Epidermal melanocyte (primary cell): ENCODE data around the gene GBX1.

Source experiments
- DNase-seq: peaks from one replicate; pipeline ENCODE4 v3.0.0; 2011; ENCODE audit warnings: low spot score; ENCODE audit not compliant: insufficient read length

The GBX1 gene

DNA sequence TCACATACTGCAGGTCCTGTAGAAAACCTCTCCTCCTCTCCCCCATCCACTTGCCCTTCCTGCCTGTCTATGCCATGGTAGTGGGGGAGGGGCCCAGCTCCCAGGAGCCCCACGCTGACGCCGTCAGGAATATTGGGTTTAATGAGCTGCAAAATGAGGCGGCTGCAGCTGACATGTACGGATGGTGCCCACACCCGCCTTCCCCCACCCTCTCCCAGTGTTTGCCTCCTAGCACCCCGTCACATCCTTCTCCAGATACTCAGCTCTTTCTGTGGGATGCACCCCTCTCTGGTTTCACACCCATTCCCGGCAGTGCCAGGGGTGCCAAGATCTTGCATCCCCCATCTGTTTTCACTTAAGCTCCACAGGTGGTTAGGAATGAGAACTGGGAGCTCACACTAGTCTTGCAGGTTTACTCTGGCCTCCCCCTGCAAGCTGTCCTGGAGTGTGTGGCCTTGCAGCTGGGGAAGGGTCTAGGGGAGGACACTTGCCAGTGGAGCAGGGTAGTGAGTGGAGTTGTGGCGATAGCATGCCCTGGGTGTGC lies 26.1 kb downstream of the GBX1 start:
- no peak for DNase-seq

DNA sequence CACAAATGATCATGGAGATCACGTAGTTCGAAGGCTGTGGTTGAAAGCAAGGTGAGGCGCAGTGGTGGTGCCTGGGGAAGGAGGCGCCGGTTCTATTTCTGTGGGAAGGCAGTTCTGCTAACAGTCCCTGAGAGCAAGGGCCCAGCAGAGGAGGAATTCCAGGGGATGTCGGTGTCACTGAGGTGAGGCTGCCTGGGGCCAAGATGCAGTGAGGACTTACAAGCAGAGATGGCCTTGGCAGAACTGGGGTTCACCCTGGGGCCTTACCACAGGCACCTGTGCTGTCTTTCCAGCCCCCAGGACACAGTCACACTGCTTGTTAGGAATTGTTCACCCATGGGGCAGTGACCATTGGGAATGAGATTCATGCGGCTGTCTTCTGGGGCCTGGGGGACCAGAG lies 26.7 kb downstream of the GBX1 start:
- no peak for DNase-seq

DNA sequence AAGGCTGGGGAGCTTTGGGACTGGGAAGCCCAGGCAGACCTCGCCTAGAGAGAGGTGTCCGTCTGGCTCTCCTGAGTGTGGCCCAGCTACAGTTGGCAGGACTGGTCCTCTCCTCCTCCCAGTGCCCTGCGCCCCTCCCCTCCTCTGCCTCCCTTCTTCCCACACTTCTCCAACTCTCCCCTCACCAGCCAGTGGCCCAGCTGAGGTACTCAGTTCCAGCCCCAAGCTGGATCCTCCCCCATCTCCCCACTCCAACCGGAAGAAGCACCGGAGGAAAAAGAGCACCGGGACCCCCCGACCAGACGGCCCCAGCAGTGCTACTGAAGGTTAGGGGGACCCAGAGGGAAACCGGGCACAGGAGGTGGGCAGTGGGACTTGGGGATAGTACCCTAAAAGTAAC lies 27.7 kb downstream of the GBX1 start:
- DNase-seq = no peak

DNA sequence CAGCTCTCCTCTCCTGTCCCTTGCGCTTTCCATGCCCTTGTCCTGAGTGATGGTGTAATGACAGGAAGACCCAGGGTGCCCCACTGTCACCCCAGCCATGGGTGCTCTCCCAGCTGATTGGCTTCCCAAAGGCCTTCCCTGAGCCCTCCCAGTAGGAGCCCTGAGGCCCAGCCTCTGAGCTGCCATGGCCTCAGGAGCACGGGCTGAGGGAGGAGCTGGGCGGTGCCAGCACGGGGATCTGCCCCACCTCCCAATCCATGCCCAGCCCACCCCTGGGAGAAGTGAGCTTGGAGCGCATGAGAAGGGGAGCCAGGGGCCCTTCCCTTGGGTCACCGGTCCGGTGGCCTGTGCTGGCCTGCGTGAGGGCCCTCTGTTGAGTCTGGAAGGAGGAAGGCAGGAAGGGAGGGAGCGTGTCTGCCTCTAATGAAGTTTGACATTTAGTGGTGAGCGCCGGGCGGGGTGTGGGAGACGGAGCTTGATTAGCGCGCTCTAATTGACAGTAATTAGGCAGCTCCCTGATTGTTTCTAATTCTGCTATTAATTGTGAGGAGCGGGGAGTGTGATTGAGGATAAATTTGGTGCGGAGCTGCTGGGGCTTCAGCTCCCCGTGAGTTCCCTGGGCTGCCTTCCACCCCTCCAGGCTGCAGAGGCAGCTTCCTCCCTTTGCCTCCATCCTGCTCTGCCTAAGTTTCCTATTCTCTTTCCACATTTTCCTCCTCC lies 28.3 kb downstream of the GBX1 start:
- DNase-seq = no peak

GRCh38 chr7:151138153-151138851 lies 29.2 kb downstream of the GBX1 start:
- no peak for DNase-seq

DNA sequence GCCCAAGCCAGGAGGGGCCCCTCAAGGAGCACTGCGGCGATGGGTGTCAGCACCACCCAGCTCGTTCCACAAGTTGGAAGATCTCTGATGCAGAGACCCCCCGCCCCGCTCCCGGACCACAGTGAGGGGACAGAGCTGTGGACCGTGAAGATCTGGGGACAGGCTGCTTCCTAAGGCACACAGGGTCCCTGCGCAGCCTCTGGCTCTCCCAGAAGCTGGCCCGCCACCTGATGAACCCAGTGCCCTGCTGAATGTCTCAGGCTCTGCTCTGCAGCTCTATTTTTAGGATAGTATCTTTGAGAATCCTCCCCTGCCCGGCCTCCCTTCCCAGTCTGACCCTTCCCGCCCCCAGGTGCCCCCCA lies 29.7 kb downstream of the GBX1 start:
- no peak for DNase-seq

- no peak for DNase-seq
Observed at GRCh38 chr7:151137076-151137675, 30.3 kb downstream of the GBX1 start.

- no peak for DNase-seq
Observed at GRCh38 chr7:151135866-151136843, 31.3 kb downstream of the GBX1 start.

DNA sequence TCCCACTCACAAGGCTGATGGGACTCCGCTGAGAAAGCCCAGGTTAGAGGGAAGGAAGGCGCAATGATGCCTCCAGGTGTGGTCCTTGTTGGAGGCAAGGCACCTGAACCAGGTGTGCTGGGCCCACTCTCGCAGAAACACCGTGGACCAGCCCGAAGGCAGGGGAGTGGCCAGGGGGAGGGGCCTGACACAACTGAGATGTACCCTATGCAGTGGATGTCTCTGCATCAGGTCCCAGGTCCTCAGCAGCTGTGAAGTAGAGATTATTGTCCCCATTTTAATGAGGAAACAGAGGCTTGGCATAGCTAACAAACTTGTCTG lies 32.0 kb downstream of the GBX1 start:
- DNase-seq = no peak

DNA sequence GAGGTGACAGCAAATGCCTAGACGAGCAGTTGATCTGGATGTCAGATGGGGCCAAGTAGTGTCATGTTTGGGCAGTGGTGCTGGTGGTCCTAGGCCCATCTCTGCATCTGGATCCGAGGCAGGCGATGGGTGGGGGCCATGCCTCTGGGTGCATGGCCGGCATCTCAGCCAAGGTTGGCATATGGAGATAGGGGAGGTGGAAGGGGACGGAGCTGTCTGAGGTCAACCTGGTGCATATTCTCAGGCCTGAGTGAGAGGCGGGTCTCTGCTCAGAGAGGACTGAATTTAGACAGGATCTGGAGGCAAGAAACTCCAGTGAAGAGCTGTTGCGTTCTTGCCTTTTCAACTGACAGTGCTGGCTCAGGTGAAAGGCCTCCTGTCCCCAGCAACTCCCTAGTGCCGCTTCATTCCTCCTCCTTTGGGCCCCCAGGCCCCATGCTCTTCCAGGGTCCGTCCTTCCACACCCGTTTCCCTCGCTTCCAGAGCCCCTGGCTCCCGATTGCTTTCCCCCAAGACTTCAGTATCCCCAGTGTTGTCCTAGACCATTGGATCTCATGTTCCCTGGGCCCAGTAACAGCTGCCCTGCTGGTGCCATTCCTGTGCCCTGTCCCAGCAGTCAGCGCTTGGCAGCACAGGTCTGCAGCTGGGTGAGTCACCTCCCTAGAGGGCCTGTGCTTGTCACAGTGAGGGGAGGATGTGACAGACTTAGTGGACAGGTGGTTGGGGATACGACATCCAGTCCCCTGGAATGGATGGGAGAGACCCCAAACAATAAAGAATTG lies 32.6 kb downstream of the GBX1 start:
- DNase-seq = no peak

- no peak for DNase-seq
Observed at GRCh38 chr7:151133986-151134742, 33.3 kb downstream of the GBX1 start.

- no peak for DNase-seq
Observed at GRCh38 chr7:151133266-151133985, 34.1 kb downstream of the GBX1 start.

DNA sequence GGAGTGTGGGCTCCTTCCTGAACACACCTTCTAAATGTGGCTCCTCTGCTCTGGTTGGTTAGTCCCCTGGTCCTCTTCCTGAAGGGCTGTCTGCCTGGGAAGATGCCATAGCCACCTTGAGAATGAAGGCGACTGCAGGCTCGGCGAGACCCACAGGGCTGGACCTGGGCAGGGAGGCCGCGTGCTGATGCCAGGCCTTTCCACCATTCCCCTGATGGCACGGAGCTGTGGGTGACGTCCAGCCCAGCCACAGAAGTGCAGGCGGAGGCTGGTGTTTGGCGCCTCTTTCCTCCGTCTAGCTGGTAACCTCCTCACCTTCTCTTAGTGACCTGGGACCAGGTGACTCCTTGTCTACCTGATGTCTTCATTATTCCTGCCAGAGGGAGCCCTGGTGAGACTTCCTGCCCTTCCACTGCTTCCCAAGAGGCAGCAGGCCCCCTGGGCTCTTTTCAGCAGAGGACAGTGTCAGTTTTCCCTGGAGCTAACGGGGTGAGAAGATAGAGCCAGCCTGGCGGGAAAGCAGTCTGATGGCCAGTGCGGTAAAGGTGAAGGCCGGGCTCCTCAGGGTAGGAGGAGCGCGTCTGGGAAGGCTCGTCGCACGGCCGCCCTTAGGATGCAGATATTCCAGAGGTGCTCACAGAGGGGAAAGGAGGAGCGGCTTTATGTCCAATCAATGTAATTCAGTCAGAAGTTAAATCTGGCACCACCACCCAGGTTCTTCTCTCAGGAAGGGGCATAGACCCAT lies 34.9 kb downstream of the GBX1 start:
- DNase-seq = no peak

DNA sequence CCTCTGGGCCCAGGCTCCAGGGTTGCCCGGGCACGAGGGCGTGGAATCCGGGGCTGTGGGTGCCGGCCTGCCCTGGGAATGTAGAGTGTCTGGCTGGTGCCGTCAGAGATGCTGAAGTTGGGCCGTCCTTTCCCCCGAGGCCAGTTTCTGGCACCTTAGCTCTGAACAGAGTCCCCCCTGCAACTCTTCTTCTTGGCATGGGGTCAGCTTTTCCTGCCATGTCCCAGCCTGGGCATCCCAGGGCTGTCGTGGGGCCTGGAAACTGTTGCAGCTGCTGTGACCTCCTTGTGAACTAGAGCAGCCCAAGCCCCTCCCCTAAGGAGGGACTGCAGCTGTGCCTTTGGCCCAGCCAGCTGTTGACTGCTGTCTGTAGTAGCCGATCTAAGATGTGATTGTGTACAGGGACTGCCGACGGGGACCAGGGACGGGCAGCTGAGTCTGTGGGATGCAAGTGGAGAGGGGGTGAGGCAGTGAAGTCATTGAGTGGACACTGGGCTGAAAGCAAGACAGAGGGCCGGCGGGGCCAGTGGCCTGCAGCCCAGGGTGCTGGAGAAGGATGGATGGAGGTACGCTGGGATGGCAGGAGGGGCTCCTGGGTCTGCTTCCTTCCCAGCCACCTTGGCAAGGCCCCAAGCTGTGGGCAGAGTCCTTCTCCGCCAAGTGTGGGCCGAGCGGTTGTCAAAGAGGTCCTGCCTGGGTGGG lies 35.8 kb downstream of the GBX1 start:
- DNase-seq = peak; percentile 5

GRCh38 chr7:151131224-151131591 lies 36.3 kb downstream of the GBX1 start:
- DNase-seq = no peak

GRCh38 chr7:151130741-151131157 lies 36.7 kb downstream of the GBX1 start:
- no peak for DNase-seq

- DNase-seq = peak; percentile 12
Observed at GRCh38 chr7:151129960-151130591, 37.4 kb downstream of the GBX1 start.
